Fibroblast of the aortic adventitia (primary cell): Measurements from ENCODE around the gene ANKZF1. TPM values are rescaled to one million over a fixed set of nuclear protein-coding genes. Genes with fewer than 3 reads are reported as not detected.

Experiments
- DNase-seq: peaks from one replicate; pipeline ENCODE4 v3.0.0-alpha.2; 2010; ENCODE audit warnings: low read depth
- H3K4me3 ChIP-seq: 2 replicates; pipeline ENCODE4 v1.5.1; 2011; ENCODE audit warnings: low read depth, mild to moderate bottlenecking, control low read depth, low read length, moderate library complexity
- CTCF ChIP-seq: IDR thresholded peaks from 2 replicates; pipeline ENCODE4 v1.5.1; 2011; ENCODE audit warnings: mild to moderate bottlenecking, low read length, control low read depth, inconsistent platforms; ENCODE audit not compliant: insufficient read depth
- total RNA-seq: library from RNA; depleted of rRNA; stranded (reverse); fragments of >200 nt; gene quantifications from 2 replicates; pipeline ENCODE4 v1.2.3, GENCODE V29; 2012; ENCODE audit warnings: low replicate concordance

Gene ANKZF1
- total RNA-seq, 1 donor: 23.7 TPM

GRCh38 chr2:219246559-219246958 is 17.0 kb downstream of the ANKZF1 start:
- no peak for DNase-seq

GRCh38 chr2:219247678-219248642 is 18.4 kb downstream of the ANKZF1 start:
- TF ChIP-seq CTCF: no peak
- no peak overlapping the region for H3K4me3 ChIP-seq
- no peak for DNase-seq

More at GRCh38 chr2:219246559-219246958, 17.0 kb downstream of the ANKZF1 start:
- H3K4me3 ChIP-seq: peak overlapping the region; percentile 98
- no peak for TF ChIP-seq CTCF

- H3K4me3 ChIP-seq: no peak overlapping the region
- DNase-seq: no peak
- TF ChIP-seq CTCF: no peak
These were observed 19.2 kb downstream of the ANKZF1 start for GRCh38 chr2:219248845-219249202.

- DNase-seq: peak; percentile 91
- peak overlapping the region; percentile 7 for H3K4me3 ChIP-seq
- TF ChIP-seq CTCF: no peak
These were observed 19.8 kb downstream of the ANKZF1 start for GRCh38 chr2:219249203-219249980.

- TF ChIP-seq CTCF: no peak
- no peak overlapping the region for H3K4me3 ChIP-seq
- DNase-seq: no peak
These were observed 20.6 kb downstream of the ANKZF1 start for GRCh38 chr2:219250049-219250781.

GRCh38 chr2:219251656-219252055 is 22.1 kb downstream of the ANKZF1 start:
- no peak for TF ChIP-seq CTCF
- H3K4me3 ChIP-seq: no peak overlapping the region
- DNase-seq: no peak
